ENCODE results near the gene MYMK. TPM values are rescaled to one million over a fixed set of nuclear protein-coding genes. Genes with fewer than 3 reads are reported as not detected.

The MYMK gene
- total RNA-seq (not detected), polyA plus RNA-seq (ENCODE audit: insufficient read depth, low read depth, low replicate concordance) (0.87 TPM)
- long read RNA-seq, donor 1: 0 reads
- long read RNA-seq, donor 2: 0 reads

DNA sequence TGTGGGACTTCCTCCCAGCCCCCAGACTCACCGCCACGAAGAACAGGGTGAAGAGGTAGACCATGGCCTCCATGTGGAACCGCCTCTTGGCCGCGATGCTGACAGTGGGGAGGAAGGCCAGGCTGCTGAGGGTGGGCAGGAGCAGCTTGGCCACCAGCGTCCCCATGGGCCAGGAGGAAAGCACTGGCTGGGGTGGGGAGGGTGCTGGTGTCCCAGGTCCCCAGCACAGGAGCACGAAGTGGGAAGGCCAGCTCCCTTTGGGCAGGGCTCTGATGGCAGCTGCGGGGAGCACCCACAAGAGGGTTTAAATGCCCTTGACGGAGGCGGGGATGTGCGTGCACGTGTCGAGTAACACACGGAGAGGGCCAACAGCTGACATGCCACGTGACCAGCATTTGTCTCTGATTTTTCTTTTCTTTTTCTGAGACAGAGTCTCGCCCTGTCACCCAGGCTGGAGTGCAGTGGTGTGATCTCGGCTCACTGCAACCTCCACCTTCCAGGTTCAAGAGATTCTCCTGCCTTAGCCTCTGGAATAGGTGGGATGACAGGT, at the start of gene MYMK:
TSS of gene MYMK (minus strand) at position 281 of the 550 bp plus-strand sequence. CDS start at position 166, 115 bp downstream.
- TF ChIP-seq CTCF (IDR thresholded peaks at IDR 0.05) (no peak), POLR2A (IDR thresholded peaks at IDR 0.05) (no peak)
- 92 to 98% methylated on average over 4 to 17 of the region's 17 CpGs for WGBS, 2 donors
- Histone ChIP-seq H3K27me3 (no peaks in the 10 kb centered on the region), H3K4me1 (peaks cover 40% of the 10 kb centered on the region), H3K36me3 (ENCODE audit: low read depth, missing control alignments) (no peaks in the 10 kb centered on the region), H3K9me3 (no peaks in the 10 kb centered on the region), H3K4me3 (no peak within 1 kb of the TSS), H3K27ac (no peak within 1 kb of the TSS)
- no peak for DNase-seq
- intact Hi-C loops (cut with DNase I; ENCODE audit: low total_unique reads): no loop called here

- no peak for DNase-seq
- TF ChIP-seq CTCF (IDR thresholded peaks at IDR 0.05) (no peak), POLR2A (IDR thresholded peaks at IDR 0.05) (no peak)
- H3K36me3 ChIP-seq (ENCODE audit: low read depth, missing control alignments): no peaks in the 10 kb centered on the region
- H3K9me3 ChIP-seq: no peaks in the 10 kb centered on the region
- no peak overlapping the region for H3K27ac ChIP-seq
- WGBS, 2 donors: 90 to 95% methylated on average over 21 of the region's 21 CpGs
- H3K4me3 ChIP-seq: no peak overlapping the region
- intact Hi-C loops (cut with DNase I; ENCODE audit: low total_unique reads): no loop called here
- H3K4me1 ChIP-seq: peaks cover 19% of the 10 kb centered on the region
- H3K27me3 ChIP-seq: no peaks in the 10 kb centered on the region
Observed at GRCh38 chr9:133573791-133574515, 49.2 kb upstream of the MYMK start.

DNA sequence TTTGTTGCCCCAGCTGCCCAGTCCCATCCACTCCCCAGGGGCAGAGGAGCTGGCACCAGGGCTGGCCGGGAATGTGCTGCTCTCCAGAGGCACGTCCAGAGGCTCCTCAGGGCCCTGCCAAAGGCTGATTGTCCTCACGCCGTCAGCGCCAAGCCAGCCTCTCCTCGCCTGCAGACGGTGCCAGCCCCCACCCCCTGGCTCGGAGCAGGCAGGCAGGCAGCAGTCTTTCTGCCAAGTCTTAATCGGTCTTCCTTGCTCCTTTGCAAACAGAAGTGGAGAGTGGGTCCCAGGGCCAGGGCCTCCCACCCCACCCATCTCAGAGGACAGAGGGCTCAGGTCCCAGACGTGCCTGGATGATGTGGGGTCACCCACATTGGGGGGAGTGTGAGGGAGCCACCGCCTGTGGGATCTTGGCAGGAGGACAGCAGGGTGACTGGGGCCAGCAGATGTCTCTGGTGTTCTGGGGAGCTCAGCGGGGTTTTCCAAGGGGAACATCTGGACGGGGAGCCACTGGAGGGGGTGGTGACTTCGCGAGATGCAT, 48.1 kb upstream of the MYMK start:
- WGBS, 2 donors: 47 to 52% methylated on average over 12 to 15 of the region's 15 CpGs
- Histone ChIP-seq H3K27me3 (no peaks in the 10 kb centered on the region), H3K9me3 (no peaks in the 10 kb centered on the region), H3K4me3 (no peak overlapping the region), H3K27ac (no peak overlapping the region), H3K4me1 (peaks cover 19% of the 10 kb centered on the region), H3K36me3 (ENCODE audit: low read depth, missing control alignments) (no peaks in the 10 kb centered on the region)
- intact Hi-C loops (cut with DNase I; ENCODE audit: low total_unique reads): no loop called here
- DNase-seq: peak; percentile 37
- TF ChIP-seq CTCF (IDR thresholded peaks at IDR 0.05) (no peak), POLR2A (IDR thresholded peaks at IDR 0.05) (no peak)

DNA sequence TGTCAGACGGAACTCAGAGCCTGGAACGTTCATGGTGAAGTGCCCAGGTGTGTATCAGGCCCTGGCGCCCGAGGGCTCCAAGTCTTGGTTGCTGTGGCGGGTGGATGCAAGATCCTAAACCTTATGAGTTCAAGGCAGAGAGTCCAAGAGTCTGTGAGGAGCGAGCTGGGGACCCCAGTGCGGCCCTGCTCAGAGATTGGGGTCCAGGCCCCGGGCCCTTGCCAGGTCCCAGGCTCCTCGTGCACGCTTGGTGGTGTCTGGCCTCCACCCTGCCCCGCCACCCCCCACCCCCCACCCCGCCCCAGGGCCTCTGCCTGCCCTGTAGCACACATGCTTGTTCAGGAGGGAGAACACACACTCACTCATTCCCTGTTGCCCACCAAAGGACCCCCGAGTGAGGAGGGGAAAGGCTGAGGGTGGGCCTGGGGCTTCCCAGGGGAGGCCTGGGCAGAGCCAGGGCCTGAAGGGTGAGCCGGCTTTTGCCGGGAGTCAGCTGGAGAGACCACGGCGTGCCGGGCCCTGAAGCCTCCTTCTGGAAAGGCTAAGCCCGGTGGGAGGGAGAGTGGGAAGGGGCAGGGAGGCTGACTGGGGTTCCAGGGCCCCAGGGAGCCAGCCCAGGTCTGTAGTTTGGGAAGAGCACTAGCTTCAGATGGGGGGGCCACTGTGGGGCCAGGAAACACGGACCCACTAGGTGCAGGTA, 47.3 kb upstream of the MYMK start:
- Histone ChIP-seq H3K27me3 (no peaks in the 10 kb centered on the region), H3K4me3 (no peak overlapping the region), H3K36me3 (ENCODE audit: low read depth, missing control alignments) (no peaks in the 10 kb centered on the region), H3K27ac (no peak overlapping the region), H3K9me3 (no peaks in the 10 kb centered on the region), H3K4me1 (peaks cover 14% of the 10 kb centered on the region)
- TF ChIP-seq POLR2A (IDR thresholded peaks at IDR 0.05): no peak
- TF ChIP-seq CTCF (IDR thresholded peaks at IDR 0.05): no peak
- DNase-seq: no peak
- intact Hi-C loops (cut with DNase I; ENCODE audit: low total_unique reads): no loop called here
- WGBS, 2 donors: 68 to 90% methylated on average over 15 to 20 of the region's 20 CpGs
